HG03175 (cell line): ENCODE data around the gene CCR1.
"Not testable (repeated sequence)": the region's sequence is repeated elsewhere in the genome, so short reads cannot be mapped to it uniquely, and the experiment has no call there.

Source experiments
- ATAC-seq: cut with Tn5 transposase; IDR thresholded peaks from one replicate; pipeline ENCODE4 v1.9.1; 2021; ENCODE audit warnings: mild to moderate bottlenecking, moderate library complexity; ENCODE audit not compliant: unreplicated experiment

Gene CCR1

DNA sequence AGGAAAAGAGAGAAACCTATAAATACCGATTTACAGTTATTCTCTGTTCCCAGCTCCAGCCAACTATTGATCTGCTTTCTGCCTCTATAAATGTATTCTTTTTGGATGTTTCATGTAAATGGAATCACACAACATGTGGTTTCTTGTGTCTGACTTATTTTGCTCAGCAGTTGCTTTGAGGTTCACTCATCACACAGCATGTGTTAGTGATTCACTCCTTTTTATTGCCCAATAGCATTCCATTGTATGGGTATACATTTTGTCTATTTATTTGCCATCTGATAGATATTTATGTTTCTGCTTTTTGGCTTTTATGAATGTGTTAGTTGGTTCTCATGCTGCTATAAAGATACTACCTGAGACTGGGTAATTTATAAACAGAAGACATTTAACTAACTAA lies 23.6 kb downstream of the CCR1 start:
- no peak for ATAC-seq

DNA sequence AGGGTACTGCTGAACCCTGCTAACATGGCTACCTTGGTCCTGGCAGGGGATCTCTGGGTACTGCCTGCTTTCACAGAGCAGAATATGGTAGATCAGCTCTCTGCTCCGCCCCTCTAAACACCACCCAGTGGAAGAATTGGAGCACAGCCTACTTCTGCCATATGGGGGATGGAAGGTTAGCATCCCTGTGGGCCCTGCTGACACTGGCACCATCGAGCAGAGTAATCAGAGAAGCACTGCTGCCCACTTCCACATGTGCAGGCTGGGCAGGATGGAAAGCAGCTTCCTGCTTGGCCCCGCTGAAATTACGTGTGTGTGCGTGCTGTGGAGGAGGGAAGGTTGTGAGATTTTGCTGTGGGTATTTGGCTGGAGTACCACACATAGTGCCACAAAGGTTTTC lies 24.8 kb downstream of the CCR1 start:
- no peak for ATAC-seq

DNA sequence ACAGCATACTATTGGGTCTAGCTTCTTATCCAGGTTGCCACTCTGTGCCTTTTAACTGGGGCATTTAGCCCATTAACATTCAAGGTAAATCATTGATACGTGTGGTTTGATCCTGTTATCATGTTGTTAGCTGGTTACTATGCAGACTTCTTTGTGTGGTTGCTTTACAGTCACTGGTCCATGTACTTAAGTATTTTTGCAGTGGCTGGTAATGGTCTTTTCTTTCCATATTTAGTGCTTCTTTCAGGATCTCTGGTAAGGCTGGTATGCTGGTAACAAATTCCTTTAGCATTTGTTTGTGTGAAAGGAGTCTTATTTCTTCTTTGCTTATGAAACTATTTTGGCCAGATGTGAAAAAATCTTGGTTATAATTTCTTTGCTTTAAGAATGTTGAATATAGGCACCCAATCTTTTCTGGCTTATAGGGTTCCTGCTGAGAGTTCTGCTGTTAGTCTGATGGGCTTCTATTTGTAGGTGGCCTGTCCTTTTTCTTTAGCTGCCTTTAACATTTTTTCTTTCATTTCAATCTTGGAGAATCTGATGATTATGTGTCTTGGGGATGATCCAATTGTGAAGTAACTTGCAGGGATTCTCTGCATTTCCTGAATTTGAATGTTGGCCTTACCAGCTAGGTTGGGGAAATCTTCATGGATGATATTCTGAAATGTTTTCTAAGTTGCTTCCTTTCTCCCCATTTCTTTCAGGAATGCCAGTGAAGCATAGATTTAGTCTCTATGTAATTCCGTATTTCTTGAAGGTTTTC lies 39.3 kb downstream of the CCR1 start:
- ATAC-seq = no peak

DNA sequence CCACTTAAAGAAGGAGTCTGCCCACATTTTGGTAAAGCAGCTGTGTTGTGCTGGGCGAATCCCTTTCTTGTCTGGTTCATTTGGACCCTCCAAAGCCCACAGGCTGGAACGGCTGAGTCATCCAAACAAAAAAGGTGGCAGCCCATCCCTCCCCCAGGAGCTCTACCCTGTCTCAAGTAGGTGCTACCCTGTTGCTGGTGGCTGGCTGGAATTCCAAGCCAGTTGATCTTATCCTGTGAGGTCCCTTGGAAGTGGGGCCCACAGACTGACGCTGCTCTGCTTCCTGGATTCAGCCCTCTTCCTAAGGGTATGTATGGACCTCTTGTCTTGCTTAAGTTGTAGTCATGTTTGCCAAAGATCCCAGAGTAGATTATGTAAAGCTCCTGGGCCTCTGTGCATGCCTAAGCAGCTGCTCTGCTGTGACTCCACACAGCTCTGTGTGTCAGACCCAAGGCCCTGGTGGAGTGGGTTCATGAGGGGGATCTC lies 44.5 kb downstream of the CCR1 start:
- ATAC-seq = no peak

DNA sequence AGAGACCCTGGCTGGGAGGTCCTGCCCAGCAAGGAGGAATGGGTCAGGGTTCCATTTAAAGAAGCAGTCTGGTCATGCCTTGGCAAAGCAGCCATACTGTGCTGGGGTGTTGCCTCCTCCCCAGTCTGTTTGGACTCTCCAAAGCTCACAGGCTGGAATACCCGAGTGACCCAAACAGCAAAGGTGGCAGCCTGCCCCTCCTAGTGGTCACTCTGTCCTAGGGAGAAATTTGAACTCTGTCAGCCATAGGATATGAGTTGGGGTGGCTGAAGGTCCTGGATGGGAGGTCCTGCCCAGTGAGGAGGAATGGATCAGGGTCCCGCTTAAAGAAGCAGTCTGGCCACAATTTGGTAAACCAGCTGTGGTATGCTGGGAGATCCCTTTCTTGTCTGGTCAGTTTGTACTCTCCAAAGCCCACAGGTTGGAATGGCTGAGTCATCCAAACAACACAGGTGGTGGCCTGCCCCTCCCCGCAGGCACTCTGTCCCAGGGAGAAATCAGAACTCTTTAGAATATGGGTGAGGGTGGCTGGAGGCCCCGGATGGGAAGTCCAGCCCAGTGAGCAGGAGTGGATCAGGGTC lies 45.0 kb downstream of the CCR1 start:
- ATAC-seq = no peak

DNA sequence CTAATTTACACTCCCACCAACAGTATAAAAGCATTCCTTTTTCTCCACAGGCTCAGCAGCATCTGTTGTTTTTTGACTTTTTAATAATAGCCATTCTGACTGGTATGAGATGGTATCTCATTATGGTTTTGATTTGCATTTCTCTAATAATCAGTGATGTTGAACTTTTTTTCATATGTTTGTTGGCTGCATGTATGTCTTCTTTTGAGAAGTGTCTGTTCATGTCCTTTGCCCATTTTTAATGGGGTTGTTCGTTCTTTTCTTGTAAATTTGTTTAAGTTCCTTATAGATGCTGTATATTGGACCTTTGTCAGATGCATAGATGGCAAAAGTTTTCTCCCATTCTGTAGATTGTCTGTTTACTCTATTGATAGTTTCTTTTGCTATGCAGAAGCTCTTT lies 50.4 kb downstream of the CCR1 start:
- ATAC-seq = not testable (repeated sequence)

DNA sequence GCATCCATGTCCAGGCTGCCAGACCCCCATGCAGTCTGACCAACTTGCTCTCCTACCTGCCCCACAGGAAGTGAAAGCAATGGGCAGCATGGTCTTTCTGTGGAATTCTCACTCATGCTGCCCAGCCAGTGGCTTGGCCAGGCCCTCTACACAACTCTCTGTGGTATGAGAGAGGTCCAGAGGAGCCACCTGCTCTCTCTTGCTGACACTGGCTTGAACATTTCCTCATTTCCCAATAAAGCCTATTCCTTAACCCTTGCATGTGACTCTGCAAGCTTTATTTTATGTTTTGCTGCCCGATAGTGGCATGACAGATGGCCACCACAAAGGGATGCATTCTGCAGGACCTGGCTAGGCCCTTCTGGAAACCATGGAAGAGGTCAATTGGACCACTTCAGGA lies 53.8 kb downstream of the CCR1 start:
- no peak for ATAC-seq
